Measurements from ENCODE around the gene EXD3. TPM values are rescaled to one million over a fixed set of nuclear protein-coding genes. Genes with fewer than 3 reads are reported as not detected.

The EXD3 gene
- total and polyA plus RNA-seq, 2 donors (not counting 1 experiment from before 2014, with no cell fraction given): 2.6 to 13.0 TPM

- Histone ChIP-seq H3K27me3 (ENCODE audit: control insufficient read depth, insufficient read depth, low read length) (no peaks in the 10 kb centered on the region), H3K4me3 (replicated peaks in 1 of 4; ENCODE audit: control extremely low read depth in 1 of 4, insufficient read depth in 1 of 4, low read depth in 3 of 4, low read length in 4 of 4) (no peak overlapping the region), H2AFZ (ENCODE audit: low read length) (no peak overlapping the region), H3K4me2 (ENCODE audit: extremely low read depth, insufficient read depth, low read length) (no peak overlapping the region), H3K27ac (ENCODE audit: insufficient read depth, low read length) (no peak overlapping the region), H3K9ac (ENCODE audit: insufficient read depth, low read length) (no peak overlapping the region), H3K4me1 (ENCODE audit: control insufficient read depth, extremely low read depth, insufficient read depth, low read length) (no peaks in the 10 kb centered on the region), H3K9me3 (ENCODE audit: control insufficient read depth, insufficient read depth, low read depth, low read length) (no peaks in the 10 kb centered on the region), H4K20me1 (ENCODE audit: control insufficient read depth, extremely low read depth, insufficient read depth, low read length) (no peaks in the 10 kb centered on the region), H3K36me3 (ENCODE audit: control insufficient read depth, insufficient read depth, low read length) (no peaks in the 10 kb centered on the region), H3K79me2 (ENCODE audit: control insufficient read depth, insufficient read depth, low read length) (no peaks in the 10 kb centered on the region)
- DNase-seq (ENCODE audit: low read depth in 2 of 2): peak; percentile 83 to 95
- TF ChIP-seq CTCF (conservative IDR thresholded peaks at IDR 0.05 in 1 of 2, IDR thresholded peaks at IDR 0.05 in 1 of 2; ENCODE audit: low read depth in 1 of 2, low read length in 2 of 2) (no peak), EZH2 (IDR thresholded peaks at IDR 0.05; ENCODE audit: low read length, missing control alignments) (no peak)
Measured at GRCh38 chr9:137396227-137396626, 26.7 kb downstream of the EXD3 start.

DNA sequence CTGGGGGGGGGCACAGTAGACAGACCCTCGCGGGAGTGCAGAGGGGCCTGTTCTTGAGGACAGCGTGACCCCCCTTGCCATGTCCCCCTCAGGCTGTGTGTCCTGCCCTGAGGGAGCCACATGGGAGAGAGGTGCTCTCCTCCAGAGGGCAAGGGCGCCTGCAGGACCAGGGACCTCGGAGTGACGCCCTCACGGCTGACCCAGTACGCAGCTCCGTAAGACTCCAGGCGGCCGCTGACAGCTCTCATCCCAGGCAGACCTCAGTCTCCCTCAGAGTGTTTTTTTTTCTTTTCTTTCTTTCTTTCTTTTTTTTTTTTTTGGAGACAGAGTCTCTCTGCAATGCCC is 27.3 kb downstream of the EXD3 start:
- H3K79me2 ChIP-seq (ENCODE audit: control insufficient read depth, insufficient read depth, low read length): no peaks in the 10 kb centered on the region
- DNase-seq (ENCODE audit: low read depth in 2 of 2): no peak
- no peaks in the 10 kb centered on the region for H3K36me3 ChIP-seq (ENCODE audit: control insufficient read depth, insufficient read depth, low read length)
- H3K9ac ChIP-seq (ENCODE audit: insufficient read depth, low read length): no peak overlapping the region
- TF ChIP-seq CTCF (conservative IDR thresholded peaks at IDR 0.05 in 1 of 2, IDR thresholded peaks at IDR 0.05 in 1 of 2; ENCODE audit: low read depth in 1 of 2, low read length in 2 of 2) (no peak), EZH2 (IDR thresholded peaks at IDR 0.05; ENCODE audit: low read length, missing control alignments) (no peak)
- H3K9me3 ChIP-seq (ENCODE audit: control insufficient read depth, insufficient read depth, low read depth, low read length): no peaks in the 10 kb centered on the region
- no peaks in the 10 kb centered on the region for H4K20me1 ChIP-seq (ENCODE audit: control insufficient read depth, extremely low read depth, insufficient read depth, low read length)
- H3K4me1 ChIP-seq (ENCODE audit: control insufficient read depth, extremely low read depth, insufficient read depth, low read length): no peaks in the 10 kb centered on the region
- no peak overlapping the region for H3K4me3 ChIP-seq (replicated peaks in 1 of 4; ENCODE audit: control extremely low read depth in 1 of 4, insufficient read depth in 1 of 4, low read depth in 3 of 4, low read length in 4 of 4)
- no peak overlapping the region for H2AFZ ChIP-seq (ENCODE audit: low read length)
- no peak overlapping the region for H3K4me2 ChIP-seq (ENCODE audit: extremely low read depth, insufficient read depth, low read length)
- no peak overlapping the region for H3K27ac ChIP-seq (ENCODE audit: insufficient read depth, low read length)
- no peaks in the 10 kb centered on the region for H3K27me3 ChIP-seq (ENCODE audit: control insufficient read depth, insufficient read depth, low read length)

- no peak for TF ChIP-seq CTCF (conservative IDR thresholded peaks at IDR 0.05 in 1 of 2, IDR thresholded peaks at IDR 0.05 in 1 of 2; ENCODE audit: low read depth in 1 of 2, low read length in 2 of 2)
- TF ChIP-seq EZH2 (IDR thresholded peaks at IDR 0.05; ENCODE audit: low read length, missing control alignments): no peak
- no peak overlapping the region for H3K4me2 ChIP-seq (ENCODE audit: extremely low read depth, insufficient read depth, low read length)
- H3K4me1 ChIP-seq (ENCODE audit: control insufficient read depth, extremely low read depth, insufficient read depth, low read length): no peaks in the 10 kb centered on the region
- no peaks in the 10 kb centered on the region for H3K27me3 ChIP-seq (ENCODE audit: control insufficient read depth, insufficient read depth, low read length)
- H3K27ac ChIP-seq (ENCODE audit: insufficient read depth, low read length): no peak overlapping the region
- no peaks in the 10 kb centered on the region for H3K9me3 ChIP-seq (ENCODE audit: control insufficient read depth, insufficient read depth, low read depth, low read length)
- no peaks in the 10 kb centered on the region for H3K79me2 ChIP-seq (ENCODE audit: control insufficient read depth, insufficient read depth, low read length)
- H3K36me3 ChIP-seq (ENCODE audit: control insufficient read depth, insufficient read depth, low read length): no peaks in the 10 kb centered on the region
- no peak overlapping the region for H2AFZ ChIP-seq (ENCODE audit: low read length)
- H4K20me1 ChIP-seq (ENCODE audit: control insufficient read depth, extremely low read depth, insufficient read depth, low read length): no peaks in the 10 kb centered on the region
- H3K4me3 ChIP-seq (replicated peaks in 1 of 4; ENCODE audit: control extremely low read depth in 1 of 4, insufficient read depth in 1 of 4, low read depth in 3 of 4, low read length in 4 of 4): no peak overlapping the region
- no peak overlapping the region for H3K9ac ChIP-seq (ENCODE audit: insufficient read depth, low read length)
- DNase-seq (ENCODE audit: low read depth in 2 of 2): no peak
Measured at GRCh38 chr9:137394866-137395665, 27.9 kb downstream of the EXD3 start.
